Endothelial cell of umbilical vein (primary cell): Measurements from ENCODE around the gene FOXJ1. TPM values are rescaled to one million over a fixed set of nuclear protein-coding genes. Genes with fewer than 3 reads are reported as not detected.

Experiments used
- BruUV-seq: library from RNA; stranded (reverse); fragments of 400-500 nt; replicated peaks from 2 replicates; lab custom pipeline; 2021; lab: Mats Ljungman, UMichigan
- CTCF ChIA-PET: fragments of 300-600, 350-600 bp; sonication (Branson Sonifier 250); formaldehyde crosslinking; loops from one replicate; lab custom pipeline; 2021; ENCODE audit warnings: antibody characterized with exemption, inconsistent platforms; lab: Charles Lee
- POLR2A ChIA-PET: fragments of 300-600, 350-600 bp; sonication (Branson Sonifier 250); formaldehyde crosslinking; loops from one replicate; lab custom pipeline; 2021; ENCODE audit warnings: antibody characterized with exemption, inconsistent platforms; lab: Charles Lee
- DNase-seq: peaks from one replicate; pipeline ENCODE4 v3.0.0-alpha.2; 2011; ENCODE audit warnings: low read depth, low spot score
- FAIRE-seq: peaks from 2 replicates; lab custom pipeline; 2011; peaks lifted over from hg19 to GRCh38; lab: Jason Lieb, UNC
- H2AFZ ChIP-seq: 2 replicates; pipeline ENCODE4 v1.6.0; 2012; ENCODE audit warnings: low read depth, low read length, control low read depth, inconsistent platforms
- H3K27ac ChIP-seq: 2 replicates; pipeline ENCODE4 v1.5.1; 2011; ENCODE audit warnings: low read depth, mild to moderate bottlenecking, control low read depth, low read length, moderate library complexity; ENCODE audit not compliant: insufficient read depth
- H3K27me3 ChIP-seq, 2 experiments: 2 replicates each; pipeline versions ENCODE4 v1.6.0 to v1.6.1; 2011; ENCODE audit warnings: low read length in 2 of 2, mixed read lengths in 1 of 2; ENCODE audit not compliant: control insufficient read depth in 2 of 2, insufficient read depth in 2 of 2
- H3K36me3 ChIP-seq, 2 experiments: 2 replicates in 1 of 2; 3 replicates in 1 of 2; pipeline ENCODE4 v1.5.1; 2011; ENCODE audit warnings: low read length in 2 of 2, mild to moderate bottlenecking in 1 of 2, moderate library complexity in 1 of 2; ENCODE audit not compliant: control insufficient read depth in 2 of 2, insufficient read depth in 2 of 2; ENCODE audit errors: extremely low read depth in 1 of 2
- H3K4me1 ChIP-seq: 3 replicates; pipeline ENCODE4 v1.5.1; 2011; ENCODE audit warnings: mild to moderate bottlenecking, low read length; ENCODE audit not compliant: control insufficient read depth, insufficient read depth; ENCODE audit errors: extremely low read depth
- H3K4me2 ChIP-seq: 2 replicates; pipeline ENCODE4 v1.6.1; 2011; ENCODE audit warnings: low read length, control low read depth, mixed read lengths; ENCODE audit not compliant: insufficient read depth
- H3K4me3 ChIP-seq, 3 experiments: fragments of 200-600 bp in 1 of 3; sonication (generic), shearing (Covaris generic) in 1 of 3; replicated peaks in 1 of 3; 2 replicates each; pipeline ENCODE4 v1.5.1; 2011 to 2016; ENCODE audit warnings: control low read depth in 3 of 3, low read length in 3 of 3, mild to moderate bottlenecking in 2 of 3, inconsistent platforms in 1 of 3, low read depth in 1 of 3, moderate library complexity in 1 of 3; ENCODE audit not compliant: insufficient read depth in 1 of 3
- H3K79me2 ChIP-seq: 2 replicates; pipeline ENCODE4 v1.6.0; 2012; ENCODE audit warnings: low read length, inconsistent platforms; ENCODE audit not compliant: control insufficient read depth, insufficient read depth
- H3K9ac ChIP-seq: replicated peaks from 2 replicates; pipeline ENCODE3; 2011; ENCODE audit warnings: low read length, control low read depth; ENCODE audit not compliant: insufficient read depth; ENCODE audit errors: extremely low read depth
- H3K9me1 ChIP-seq: replicated peaks from 3 replicates; pipeline ENCODE4 v1.6.0; 2011; ENCODE audit warnings: mild to moderate bottlenecking, low read length; ENCODE audit not compliant: control insufficient read depth, insufficient read depth; ENCODE audit errors: extremely low read depth
- H3K9me3 ChIP-seq: replicated peaks from 2 replicates; pipeline ENCODE4 v1.5.1; 2012; ENCODE audit warnings: low read length, inconsistent platforms; ENCODE audit not compliant: control insufficient read depth, insufficient read depth
- H4K20me1 ChIP-seq: replicated peaks from 2 replicates; pipeline ENCODE3; 2011; ENCODE audit warnings: mild to moderate bottlenecking, low read length; ENCODE audit not compliant: control insufficient read depth, insufficient read depth; ENCODE audit errors: extremely low read depth
- EZH2 ChIP-seq: IDR thresholded peaks from 2 replicates; pipeline ENCODE4 v1.6.1; 2012; ENCODE audit warnings: borderline replicate concordance, low read depth, mild to moderate bottlenecking, moderate library complexity, low read length, inconsistent platforms; ENCODE audit not compliant: severe bottlenecking
- FOS ChIP-seq: IDR thresholded peaks from 2 replicates; pipeline ENCODE4 v1.6.1; 2011; ENCODE audit warnings: mild to moderate bottlenecking, low read length, moderate library complexity, borderline replicate concordance; ENCODE audit not compliant: insufficient read depth
- GATA2 ChIP-seq: IDR thresholded peaks from 2 replicates; pipeline ENCODE4 v1.7.0; 2011; ENCODE audit warnings: low read depth, mild to moderate bottlenecking, moderate library complexity, mixed read lengths, low read length; ENCODE audit not compliant: insufficient read length, insufficient read depth
- JUN ChIP-seq: IDR thresholded peaks from 2 replicates; pipeline ENCODE4 v1.6.1; 2011; ENCODE audit warnings: borderline replicate concordance, low read depth; ENCODE audit not compliant: insufficient read length, insufficient read depth
- MYC ChIP-seq: IDR thresholded peaks from one replicate; pipeline ENCODE4 v1.6.1; 2011; ENCODE audit warnings: mild to moderate bottlenecking, low read depth, low read length
- POLR2A ChIP-seq: IDR thresholded peaks from 2 replicates; pipeline ENCODE4 v1.6.1; 2012; ENCODE audit warnings: low read depth, mild to moderate bottlenecking, control low read depth, low read length
- POLR2AphosphoS5 ChIP-seq: IDR thresholded peaks from 2 replicates; pipeline ENCODE4 v1.6.1; 2012; ENCODE audit warnings: low read depth, mild to moderate bottlenecking, control low read depth, low read length, moderate library complexity; ENCODE audit not compliant: insufficient read depth
- dilution Hi-C: fragments of 300-500 bp; cut with MboI; formaldehyde crosslinking; loops from one replicate; pipeline ENCODE4 v1.15.0; 2019; ENCODE audit warnings: low sequenced_read_pairs; ENCODE audit not compliant: extremely low pct_ligation_motif_present
- intact Hi-C: fragments of 100-400 bp; cut with micrococcal nuclease; formaldehyde crosslinking; loops from one replicate; pipeline ENCODE4 v1.10.0; 2022
- polyA plus RNA-seq, 4 experiments: library from polyadenylated mRNA; depleted of rRNA in 3 of 4; stranded (reverse) in 3 of 4; unstranded in 1 of 4; fragments of >200 nt; gene quantifications; 2 replicates each; pipeline versions ENCODE4 v1.2.1 to v1.2.3, GENCODE V29; 2011 to 2012; ENCODE audit warnings: missing spikeins in 1 of 4
- total RNA-seq: library from RNA; stranded (reverse); gene quantifications from 2 replicates; pipeline ENCODE4 v1.2.3, GENCODE V29; 2021
- TF ChIP-seq, protein P1 (sequence below): IDR thresholded peaks from 2 replicates; pipeline ENCODE4 v1.6.1; 2011; ENCODE audit not compliant: insufficient read depth, insufficient read length
- TF ChIP-seq, protein P2 (sequence below), 2 donors: IDR thresholded peaks; 1 replicate in 1 of 2; 2 replicates in 1 of 2; pipeline ENCODE4 v1.5.1; 2011; ENCODE audit warnings: low read length in 2 of 2, mild to moderate bottlenecking in 2 of 2, moderate library complexity in 2 of 2, control low read depth in 1 of 2, inconsistent platforms in 1 of 2, low read depth in 1 of 2; ENCODE audit not compliant: insufficient read depth in 1 of 2; ENCODE audit errors: extremely low read depth in 1 of 2

The FOXJ1 gene
- total and polyA plus RNA-seq, 2 donors (not counting 3 experiments of a cell fraction or from before 2014, with no cell fraction given), result not detected

DNA sequence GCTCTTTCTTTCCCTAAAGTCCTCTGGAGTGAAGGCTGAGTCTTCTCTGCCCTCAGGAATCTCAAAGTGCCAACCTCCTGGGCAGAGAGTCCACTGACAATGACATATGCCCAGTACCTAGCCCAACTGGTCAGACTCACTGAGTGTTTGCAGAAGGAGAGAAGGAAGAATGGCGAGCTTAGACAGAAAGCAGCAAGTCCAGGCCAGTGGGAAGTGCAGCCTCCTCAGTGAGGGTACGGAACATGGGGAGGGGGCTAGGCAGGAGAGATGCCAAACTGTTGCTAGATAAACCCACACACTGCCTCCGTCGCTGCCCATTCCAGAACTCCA, 38.1 kb downstream of the FOXJ1 start:
- no peaks in the 10 kb centered on the region for H3K9me1 ChIP-seq
- intact Hi-C loops (loop anchor here (1.0 kb wide), 2 partner anchors 12 to 31 kb away; partner anchors contain the start of gene SRP68), dilution Hi-C loops (no loop called here)
- H2AFZ ChIP-seq, result peak overlapping the region; percentile 98
- H3K36me3 ChIP-seq, result peaks cover 0 to 7% of the 10 kb centered on the region in 2 experiments
- H3K4me1 ChIP-seq, result peaks cover 8% of the 10 kb centered on the region
- H3K27ac ChIP-seq, result peak overlapping the region; percentile 52
- TF ChIP-seq FOS, result no peak
- TF ChIP-seq, protein P1, sequence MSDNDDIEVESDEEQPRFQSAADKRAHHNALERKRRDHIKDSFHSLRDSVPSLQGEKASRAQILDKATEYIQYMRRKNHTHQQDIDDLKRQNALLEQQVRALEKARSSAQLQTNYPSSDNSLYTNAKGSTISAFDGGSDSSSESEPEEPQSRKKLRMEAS, result no peak
- TF ChIP-seq, protein P2, sequence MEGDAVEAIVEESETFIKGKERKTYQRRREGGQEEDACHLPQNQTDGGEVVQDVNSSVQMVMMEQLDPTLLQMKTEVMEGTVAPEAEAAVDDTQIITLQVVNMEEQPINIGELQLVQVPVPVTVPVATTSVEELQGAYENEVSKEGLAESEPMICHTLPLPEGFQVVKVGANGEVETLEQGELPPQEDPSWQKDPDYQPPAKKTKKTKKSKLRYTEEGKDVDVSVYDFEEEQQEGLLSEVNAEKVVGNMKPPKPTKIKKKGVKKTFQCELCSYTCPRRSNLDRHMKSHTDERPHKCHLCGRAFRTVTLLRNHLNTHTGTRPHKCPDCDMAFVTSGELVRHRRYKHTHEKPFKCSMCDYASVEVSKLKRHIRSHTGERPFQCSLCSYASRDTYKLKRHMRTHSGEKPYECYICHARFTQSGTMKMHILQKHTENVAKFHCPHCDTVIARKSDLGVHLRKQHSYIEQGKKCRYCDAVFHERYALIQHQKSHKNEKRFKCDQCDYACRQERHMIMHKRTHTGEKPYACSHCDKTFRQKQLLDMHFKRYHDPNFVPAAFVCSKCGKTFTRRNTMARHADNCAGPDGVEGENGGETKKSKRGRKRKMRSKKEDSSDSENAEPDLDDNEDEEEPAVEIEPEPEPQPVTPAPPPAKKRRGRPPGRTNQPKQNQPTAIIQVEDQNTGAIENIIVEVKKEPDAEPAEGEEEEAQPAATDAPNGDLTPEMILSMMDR (IDR thresholded peaks at IDR 0.05; ENCODE audit: extremely low read depth in 1 of 2, insufficient read depth in 1 of 2, low read depth in 1 of 2, low read length in 2 of 2), result no peak
- TF ChIP-seq EZH2, result no peak
- no peak for TF ChIP-seq GATA2
- no peak for TF ChIP-seq MYC
- TF ChIP-seq JUN, result no peak
- TF ChIP-seq POLR2AphosphoS5, result no peak
- no peak for TF ChIP-seq POLR2A
- no peaks in the 10 kb centered on the region for H4K20me1 ChIP-seq
- ChIA-PET POLR2A (interaction anchor here (0.6 to 1.2 kb wide), 2 partner anchors 31 to 164 kb away, joined by 5 read pairs; partner anchors contain the start of gene SRP68), CTCF (interaction anchor here (1.0 to 4.2 kb wide), 9 partner anchors 10 to 295 kb away, joined by 3 to 24 read pairs (median 4); partner anchors contain the start of genes MRPL38 and PRPSAP1)
- H3K4me2 ChIP-seq, result peak overlapping the region; percentile 79
- no TSS peak for BruUV-seq
- no peaks in the 10 kb centered on the region for H3K27me3 ChIP-seq
- FAIRE-seq, result peak; percentile 28
- H3K4me3 ChIP-seq, result peak overlapping the region; percentile 73 to 87 (median 78)
- peak overlapping the region; percentile 69 for H3K9ac ChIP-seq
- peaks cover 11% of the 10 kb centered on the region for H3K79me2 ChIP-seq
- H3K9me3 ChIP-seq, result no peaks in the 10 kb centered on the region
- no peak for DNase-seq
